Neural progenitor cell (in vitro differentiated cells): Measurements from ENCODE around the gene DCTN2.
A peak's percentile ranks its signal among the peaks of the same experiment; 100 is the strongest.

Experiments
- EZH2 ChIP-seq: fragments of 200-600 bp; sonication (generic); IDR thresholded peaks from 2 replicates; pipeline ENCODE4 v1.6.1; 2017; ENCODE audit warnings: antibody characterized with exemption, mild to moderate bottlenecking, moderate library complexity
- EZH2phosphoT487 ChIP-seq: fragments of 200-600 bp; sonication (generic); IDR thresholded peaks from 2 replicates; pipeline ENCODE4 v1.6.1; 2017; ENCODE audit warnings: antibody characterized with exemption
- TF ChIP-seq, protein P1 (sequence below): fragments of 200-600 bp; sonication (generic); IDR thresholded peaks from 2 replicates; pipeline ENCODE4 v1.5.1; 2017; ENCODE audit warnings: antibody characterized with exemption, mild to moderate bottlenecking

- TF ChIP-seq, protein P1, sequence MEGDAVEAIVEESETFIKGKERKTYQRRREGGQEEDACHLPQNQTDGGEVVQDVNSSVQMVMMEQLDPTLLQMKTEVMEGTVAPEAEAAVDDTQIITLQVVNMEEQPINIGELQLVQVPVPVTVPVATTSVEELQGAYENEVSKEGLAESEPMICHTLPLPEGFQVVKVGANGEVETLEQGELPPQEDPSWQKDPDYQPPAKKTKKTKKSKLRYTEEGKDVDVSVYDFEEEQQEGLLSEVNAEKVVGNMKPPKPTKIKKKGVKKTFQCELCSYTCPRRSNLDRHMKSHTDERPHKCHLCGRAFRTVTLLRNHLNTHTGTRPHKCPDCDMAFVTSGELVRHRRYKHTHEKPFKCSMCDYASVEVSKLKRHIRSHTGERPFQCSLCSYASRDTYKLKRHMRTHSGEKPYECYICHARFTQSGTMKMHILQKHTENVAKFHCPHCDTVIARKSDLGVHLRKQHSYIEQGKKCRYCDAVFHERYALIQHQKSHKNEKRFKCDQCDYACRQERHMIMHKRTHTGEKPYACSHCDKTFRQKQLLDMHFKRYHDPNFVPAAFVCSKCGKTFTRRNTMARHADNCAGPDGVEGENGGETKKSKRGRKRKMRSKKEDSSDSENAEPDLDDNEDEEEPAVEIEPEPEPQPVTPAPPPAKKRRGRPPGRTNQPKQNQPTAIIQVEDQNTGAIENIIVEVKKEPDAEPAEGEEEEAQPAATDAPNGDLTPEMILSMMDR: peak; percentile 13
- TF ChIP-seq EZH2phosphoT487 (no peak), EZH2 (no peak)
These were observed 48.9 kb downstream of the DCTN2 start for GRCh38 chr12:57498132-57498502.
